ENCODE measurements around the gene CDH26. TPM values are rescaled to one million over a fixed set of nuclear protein-coding genes. Genes with fewer than 3 reads are reported as not detected.

Gene CDH26
- total RNA-seq, 1 donor from 2014 or later: 6.5 TPM

Other genes starting within 250 kb of the CDH26 start
- 5.8 TPM for gene SYCP2, start 24.8 kb upstream of the CDH26 start, total RNA-seq
- gene PPP1R3D, start 18.1 kb upstream of the CDH26 start, total RNA-seq: 5.3 TPM
- gene FAM217B, start 18.0 kb upstream of the CDH26 start, total RNA-seq: 6.2 TPM

All from skin of body (tissue), 1 donor.